PC-3 (cell line): ENCODE measurements around the gene COL8A2.

Source experiments
- CTCF ChIP-seq: fragments of 300-600 bp; sonication (generic); conservative IDR thresholded peaks from 2 replicates; pipeline ENCODE4 v1.5.1; 2017; ENCODE audit warnings: antibody characterized with exemption, low read depth, mild to moderate bottlenecking, low read length
- EZH2 ChIP-seq: fragments of 300-600 bp; sonication (generic); IDR thresholded peaks from one replicate; pipeline ENCODE4 v1.6.1; 2017; ENCODE audit warnings: antibody characterized with exemption, mild to moderate bottlenecking, low read length; ENCODE audit not compliant: unreplicated experiment
- EZH2phosphoT487 ChIP-seq: fragments of 300-600 bp; sonication (generic); IDR thresholded peaks from 2 replicates; pipeline ENCODE4 v1.6.1; 2018; ENCODE audit warnings: mild to moderate bottlenecking, antibody characterized with exemption, low read length, borderline replicate concordance

DNA sequence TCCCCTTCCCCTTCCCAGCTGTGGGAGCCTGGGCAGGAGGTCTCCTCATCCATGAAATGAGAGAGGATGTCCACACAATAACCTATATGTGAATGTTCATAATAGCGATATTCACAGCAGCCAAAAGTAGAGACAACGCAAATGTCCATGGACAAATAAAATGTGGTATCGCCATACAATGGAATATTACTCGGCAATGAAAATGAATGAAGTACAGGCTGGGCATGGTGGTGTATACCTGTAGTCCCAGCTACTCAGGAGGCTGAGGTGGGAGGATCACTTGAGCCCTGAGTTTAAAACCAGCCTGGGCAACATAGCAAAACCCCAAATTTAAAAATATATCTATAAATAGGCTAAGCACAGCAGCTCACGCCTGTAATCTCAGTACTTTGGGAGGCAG, 23.5 kb downstream of the COL8A2 start:
- TF ChIP-seq CTCF, result no peak
- no peak for TF ChIP-seq EZH2
- no peak for TF ChIP-seq EZH2phosphoT487
